Esophagus squamous epithelium (tissue), 4 donors: Measurements from ENCODE around the gene NEDD8.

Source experiments
- POLR2A ChIP-seq, 4 donors: fragments of 450-650 bp; IDR thresholded peaks; one replicate each; pipeline ENCODE4 v1.6.1; 2017; ENCODE audit warnings: antibody characterized with exemption in 4 of 4, mild to moderate bottlenecking in 4 of 4, moderate library complexity in 3 of 4
- TF ChIP-seq, protein P1 (sequence below), 6 experiments: fragments of 450-650 bp in 4 of 6; fragments of 200-600 bp in 2 of 6; sonication (generic) in 2 of 6; IDR thresholded peaks; one replicate each; pipeline ENCODE4 v1.5.1; 2016 to 2019; ENCODE audit warnings: antibody characterized with exemption in 6 of 6, mild to moderate bottlenecking in 4 of 6, moderate library complexity in 4 of 6

DNA sequence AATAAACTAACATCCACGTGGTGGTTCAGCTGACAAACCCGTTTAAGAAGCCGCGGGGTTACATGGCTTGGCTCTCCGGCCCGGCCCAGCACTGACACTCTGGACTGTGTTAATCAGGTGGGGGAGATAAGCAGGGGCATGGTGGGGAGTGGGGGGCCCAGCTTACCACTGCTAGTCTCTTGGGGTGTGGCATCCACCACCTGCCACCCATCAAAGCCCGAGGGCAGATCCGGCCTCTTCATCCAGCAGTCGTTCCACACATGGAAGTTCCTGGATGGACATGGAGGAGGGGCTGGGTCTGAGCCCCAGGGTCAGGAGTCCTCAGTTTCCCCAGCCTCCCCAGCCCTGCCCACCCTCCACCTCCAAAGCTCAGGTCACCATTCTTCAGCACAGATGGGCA, 26.0 kb upstream of the NEDD8 start:
- TF ChIP-seq, protein P1, sequence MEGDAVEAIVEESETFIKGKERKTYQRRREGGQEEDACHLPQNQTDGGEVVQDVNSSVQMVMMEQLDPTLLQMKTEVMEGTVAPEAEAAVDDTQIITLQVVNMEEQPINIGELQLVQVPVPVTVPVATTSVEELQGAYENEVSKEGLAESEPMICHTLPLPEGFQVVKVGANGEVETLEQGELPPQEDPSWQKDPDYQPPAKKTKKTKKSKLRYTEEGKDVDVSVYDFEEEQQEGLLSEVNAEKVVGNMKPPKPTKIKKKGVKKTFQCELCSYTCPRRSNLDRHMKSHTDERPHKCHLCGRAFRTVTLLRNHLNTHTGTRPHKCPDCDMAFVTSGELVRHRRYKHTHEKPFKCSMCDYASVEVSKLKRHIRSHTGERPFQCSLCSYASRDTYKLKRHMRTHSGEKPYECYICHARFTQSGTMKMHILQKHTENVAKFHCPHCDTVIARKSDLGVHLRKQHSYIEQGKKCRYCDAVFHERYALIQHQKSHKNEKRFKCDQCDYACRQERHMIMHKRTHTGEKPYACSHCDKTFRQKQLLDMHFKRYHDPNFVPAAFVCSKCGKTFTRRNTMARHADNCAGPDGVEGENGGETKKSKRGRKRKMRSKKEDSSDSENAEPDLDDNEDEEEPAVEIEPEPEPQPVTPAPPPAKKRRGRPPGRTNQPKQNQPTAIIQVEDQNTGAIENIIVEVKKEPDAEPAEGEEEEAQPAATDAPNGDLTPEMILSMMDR (IDR thresholded peaks at IDR 0.05), result no peak
- no peak for TF ChIP-seq POLR2A (IDR thresholded peaks at IDR 0.05)
